DOHH2 (cell line): ENCODE measurements around the gene AUTS2.

Experiments
- CTCF ChIP-seq: fragments of 200-600 bp; sonication (generic); IDR thresholded peaks from one replicate; pipeline ENCODE4 v1.5.1; 2014; ENCODE audit warnings: antibody characterized with exemption, mild to moderate bottlenecking, low read depth, low read length; ENCODE audit not compliant: poor library complexity, severe bottlenecking
- EZH2phosphoT487 ChIP-seq: fragments of 200-600 bp; sonication (generic); IDR thresholded peaks from 2 replicates; pipeline ENCODE4 v1.6.1; 2017; ENCODE audit warnings: borderline replicate concordance, mild to moderate bottlenecking, antibody characterized with exemption, low read length, moderate library complexity, mixed read lengths

- TF ChIP-seq CTCF (no peak), EZH2phosphoT487 (no peak)
These were observed 514.8 kb downstream of the AUTS2 start for GRCh38 chr7:70113078-70113477.
